K562 (cell line): ENCODE data around the gene RITA1. TPM values are rescaled to one million over a fixed set of nuclear protein-coding genes. Genes with fewer than 3 reads are reported as not detected.

Experiments used
- ATAC-seq: fragments of 200-7000 bp; cut with Tn5 transposase; 3 replicates; pipeline ENCODE4 v1.9.1; 2020; ENCODE audit warnings: moderate library complexity
- BruUV-seq: library from RNA; stranded (reverse); fragments of 400-500 nt; replicated peaks from 2 replicates; lab custom pipeline; 2021; lab: Mats Ljungman, UMichigan
- CTCF ChIA-PET: fragments of 300-600 bp; formaldehyde crosslinking; extraction: SDS; loops from one replicate; lab custom pipeline; 2021; ENCODE audit warnings: low intra/inter-chr PET ratio; lab: Yijun Ruan, JAX
- POLR2A ChIA-PET: fragments of 300-600, 350-650 bp; sonication (Branson Sonifier 250); formaldehyde crosslinking; extraction: SDS; loops from one replicate; lab custom pipeline; 2021; ENCODE audit warnings: antibody characterized with exemption, inconsistent platforms; lab: Yijun Ruan, JAX
- DNase-seq, 4 experiments: peaks; one replicate each; pipeline versions ENCODE4 v3.0.0 to v3.0.0-alpha.2; 2011 to 2018; ENCODE audit warnings: low spot score in 3 of 4, mixed read lengths in 3 of 4; ENCODE audit errors: extremely low read depth in 1 of 4
- FAIRE-seq: peaks from 2 replicates; lab custom pipeline; 2011; peaks lifted over from hg19 to GRCh38; lab: Jason Lieb, UNC
- H2AFZ ChIP-seq: 2 replicates; pipeline ENCODE4 v1.6.0; 2011; ENCODE audit warnings: low read depth, low read length, control low read depth, inconsistent platforms
- H3K27ac ChIP-seq: fragments of 200-600 bp; 3 replicates; pipeline ENCODE4 v1.8.0; 2011; ENCODE audit warnings: low read depth, mild to moderate bottlenecking, control low read depth, inconsistent platforms, low read length, moderate library complexity, mixed read lengths; ENCODE audit errors: extremely low read depth
- H3K27me3 ChIP-seq, 2 experiments: fragments of 300-600 bp in 1 of 2; 2 replicates in 1 of 2; 3 replicates in 1 of 2; pipeline versions ENCODE4 v1.6.0 to v1.8.0; 2011; ENCODE audit warnings: inconsistent platforms in 2 of 2, low read length in 2 of 2, mild to moderate bottlenecking in 1 of 2, mixed read lengths in 1 of 2, moderate library complexity in 1 of 2; ENCODE audit not compliant: control insufficient read depth in 2 of 2, insufficient read depth in 2 of 2
- H3K36me3 ChIP-seq: fragments of 300-600 bp; 3 replicates; pipeline ENCODE4 v1.8.0; 2011; ENCODE audit warnings: mild to moderate bottlenecking, low read length, inconsistent platforms; ENCODE audit not compliant: control insufficient read depth, insufficient read depth
- H3K4me1 ChIP-seq, 2 experiments: fragments of 200-600 bp in 1 of 2; replicated peaks in 1 of 2; 2 replicates in 1 of 2; 3 replicates in 1 of 2; pipeline versions ENCODE4 v1.5.1 to v1.8.0; 2011; ENCODE audit warnings: inconsistent platforms in 2 of 2, low read length in 2 of 2, mild to moderate bottlenecking in 1 of 2, mixed read lengths in 1 of 2, moderate library complexity in 1 of 2; ENCODE audit not compliant: control insufficient read depth in 2 of 2, insufficient read depth in 2 of 2
- H3K4me2 ChIP-seq: 2 replicates; pipeline ENCODE4 v1.6.1; 2011; ENCODE audit warnings: low read length, control low read depth, inconsistent platforms, mixed read lengths; ENCODE audit not compliant: insufficient read depth
- H3K4me3 ChIP-seq: fragments of 200-600 bp; sonication (generic), shearing (Covaris generic); 2 replicates; pipeline ENCODE4 v1.5.1; 2016; ENCODE audit warnings: control low read depth, inconsistent platforms
- H3K79me2 ChIP-seq: fragments of 200-600 bp; 3 replicates; pipeline ENCODE4 v1.8.0; 2011; ENCODE audit warnings: low read length, inconsistent platforms; ENCODE audit not compliant: control insufficient read depth, insufficient read depth
- H3K9ac ChIP-seq, 2 experiments: 2 replicates each; pipeline versions ENCODE4 v1.6.0 to v1.6.1; 2011; ENCODE audit warnings: low read depth in 2 of 2, low read length in 2 of 2, control low read depth in 1 of 2, inconsistent platforms in 1 of 2, mild to moderate bottlenecking in 1 of 2, mixed read lengths in 1 of 2; ENCODE audit not compliant: insufficient read depth in 1 of 2
- H3K9me1 ChIP-seq: one replicate; pipeline ENCODE4 v1.6.0; 2011; ENCODE audit warnings: inconsistent platforms, mild to moderate bottlenecking, low read length, moderate library complexity; ENCODE audit not compliant: control insufficient read depth, insufficient read depth
- H3K9me3 ChIP-seq: replicated peaks from 2 replicates; pipeline ENCODE4 v1.5.1; 2011; ENCODE audit warnings: low read depth, low read length, inconsistent platforms; ENCODE audit not compliant: control insufficient read depth, insufficient read depth
- H4K20me1 ChIP-seq: replicated peaks from 2 replicates; pipeline ENCODE4 v1.6.1; 2011; ENCODE audit warnings: low read length, inconsistent platforms, mixed read lengths; ENCODE audit not compliant: control insufficient read depth, insufficient read depth
- KLF1 ChIP-seq: fragments of 450-650 bp; IDR thresholded peaks from 2 replicates; pipeline ENCODE4 v1.6.1; 2016; ENCODE audit warnings: missing genetic modification characterization, missing compliant biosample characterization
- NR2C2 ChIP-seq, 2 experiments: fragments of 200-800 bp in 1 of 2; sonication (Bioruptor generic) in 1 of 2; sonication (generic) in 1 of 2; formaldehyde crosslinking in 1 of 2; IDR thresholded peaks; 2 replicates each; pipeline versions ENCODE4 v1.6.1 to v1.8.0; 2016 to 2022; ENCODE audit warnings: mild to moderate bottlenecking in 1 of 2, missing compliant biosample characterization in 1 of 2, missing genetic modification characterization in 1 of 2, missing genetic modification reagents in 1 of 2
- RAD21 ChIP-seq, 2 experiments: fragments of 250-450 bp in 1 of 2; fragments of 450-650 bp in 1 of 2; sonication (Bioruptor Pico) in 1 of 2; formaldehyde crosslinking in 1 of 2; IDR thresholded peaks in 1 of 2; conservative IDR thresholded peaks in 1 of 2; 2 replicates each; pipeline versions ENCODE4 v1.4.0 to v1.8.0; 2020 to 2022; ENCODE audit warnings: mild to moderate bottlenecking in 2 of 2, moderate library complexity in 1 of 2
- SMAD2 ChIP-seq: fragments of 150-350 bp; IDR thresholded peaks from 2 replicates; pipeline ENCODE4 v1.6.1; 2014; ENCODE audit warnings: low read depth, mild to moderate bottlenecking, low read length
- ZNF354B ChIP-seq: fragments of 250-450 bp; sonication (Bioruptor Pico); IDR thresholded peaks from 2 replicates; pipeline ENCODE4 v1.4.0; 2020
- WGBS: fragments of 100-300 bp; shearing (Covaris generic); methylation state at CpG from one replicate; pipeline ENCODE4 v1.1.6; 2016; ENCODE audit warnings: low coverage, mixed read lengths; ENCODE audit not compliant: insufficient coverage; ENCODE audit errors: missing lambda C conversion rate; 5-methylcytosine and 5-hydroxymethylcytosine counted together
- in situ Hi-C: fragments of 300-500 bp; cut with MboI; formaldehyde crosslinking; loops from 4 replicates; pipeline ENCODE4 v1.15.0; 2018; ENCODE audit warnings: inconsistent platforms, mixed read lengths
- intact Hi-C: fragments of 100-400 bp; cut with micrococcal nuclease; formaldehyde crosslinking; loops from 2 replicates; pipeline ENCODE4 v1.14.2; 2022
- polyA plus RNA-seq, 8 experiments: library from polyadenylated mRNA; depleted of rRNA in 4 of 8; stranded (reverse) in 5 of 8; unstranded in 3 of 8; fragments of >200 nt; fragmentation: Nextera tagmentation in 2 of 8; fragmentation: Illumina TruSeq in 1 of 8; extraction: Ambion mirVana in 2 of 8; extraction: Trizol in 1 of 8; gene quantifications; 2 replicates each; pipeline versions ENCODE4 v1.2.1 to v1.2.3, GENCODE V29; 2011 to 2014; ENCODE audit warnings: inconsistent platforms in 1 of 8, missing spikeins in 1 of 8
- total RNA-seq, 7 experiments: library from RNA; depleted of rRNA in 6 of 7; stranded (reverse); fragments of >200 nt in 6 of 7; fragmentation: Illumina TruSeq in 2 of 7; extraction: Trizol in 2 of 7; gene quantifications; 2 replicates each; pipeline versions ENCODE4 v1.2.1 to v1.2.3, GENCODE V29; 2011 to 2021; ENCODE audit warnings: low replicate concordance in 1 of 7
- TF ChIP-seq, protein P1 (sequence below): sonication (generic); formaldehyde crosslinking; IDR thresholded peaks from 2 replicates; pipeline ENCODE4 v1.8.0; 2022; ENCODE audit warnings: mild to moderate bottlenecking, missing genetic modification reagents
- TF ChIP-seq, protein P2 (sequence below), 2 experiments: fragments of 450-650 bp; formaldehyde crosslinking in 1 of 2; IDR thresholded peaks; 2 replicates each; pipeline versions ENCODE4 v1.4.0 to v1.6.1; 2014 to 2020; ENCODE audit warnings: mild to moderate bottlenecking in 2 of 2, borderline replicate concordance in 1 of 2, low read depth in 1 of 2

The RITA1 gene
- total and polyA plus RNA-seq, 9 of the 15 experiments (the other 6 are each of a cell fraction or from before 2014, with no cell fraction given), result 2.8 to 40.4 (median 18.0) TPM

DNA sequence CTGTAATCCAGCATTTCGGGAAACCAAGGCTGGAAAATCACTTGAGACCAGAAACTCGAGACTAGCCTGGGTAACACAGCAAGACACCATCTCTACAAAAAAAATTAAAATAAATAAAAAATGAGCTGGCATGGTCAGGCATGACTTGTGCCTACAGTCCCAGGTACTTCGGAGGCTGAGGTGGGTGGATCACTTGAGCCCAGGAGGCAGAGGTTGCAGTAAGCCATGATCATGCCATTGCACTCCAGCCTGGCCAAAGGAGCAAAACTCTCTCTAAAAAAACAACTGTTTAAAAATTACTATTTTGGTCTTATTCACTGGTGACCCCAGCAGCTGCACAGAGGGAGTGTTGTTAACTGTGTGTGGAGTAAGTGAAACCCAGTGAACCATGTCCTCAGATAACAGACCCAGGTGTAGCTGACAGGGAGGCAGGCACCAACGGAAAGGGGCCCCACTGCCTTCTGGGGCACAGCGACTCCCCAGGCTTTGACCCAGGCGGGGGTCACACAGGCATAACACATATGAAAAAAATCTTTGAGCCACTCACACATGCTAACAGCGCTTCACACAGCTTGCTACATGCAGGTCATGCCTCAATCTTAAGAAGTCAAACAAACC lies 12.3 kb upstream of the RITA1 start (continued):
- TF ChIP-seq KLF1 (tag) (no peak), NR2C2 (CRISPR knock-in tag; IDR thresholded peaks at IDR 0.05) (no peak), NR2C2 (tag; IDR thresholded peaks at IDR 0.05) (no peak)
- TF ChIP-seq, protein P1, sequence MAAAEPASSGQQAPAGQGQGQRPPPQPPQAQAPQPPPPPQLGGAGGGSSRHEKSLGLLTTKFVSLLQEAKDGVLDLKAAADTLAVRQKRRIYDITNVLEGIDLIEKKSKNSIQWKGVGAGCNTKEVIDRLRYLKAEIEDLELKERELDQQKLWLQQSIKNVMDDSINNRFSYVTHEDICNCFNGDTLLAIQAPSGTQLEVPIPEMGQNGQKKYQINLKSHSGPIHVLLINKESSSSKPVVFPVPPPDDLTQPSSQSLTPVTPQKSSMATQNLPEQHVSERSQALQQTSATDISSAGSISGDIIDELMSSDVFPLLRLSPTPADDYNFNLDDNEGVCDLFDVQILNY, result no peak

DNA sequence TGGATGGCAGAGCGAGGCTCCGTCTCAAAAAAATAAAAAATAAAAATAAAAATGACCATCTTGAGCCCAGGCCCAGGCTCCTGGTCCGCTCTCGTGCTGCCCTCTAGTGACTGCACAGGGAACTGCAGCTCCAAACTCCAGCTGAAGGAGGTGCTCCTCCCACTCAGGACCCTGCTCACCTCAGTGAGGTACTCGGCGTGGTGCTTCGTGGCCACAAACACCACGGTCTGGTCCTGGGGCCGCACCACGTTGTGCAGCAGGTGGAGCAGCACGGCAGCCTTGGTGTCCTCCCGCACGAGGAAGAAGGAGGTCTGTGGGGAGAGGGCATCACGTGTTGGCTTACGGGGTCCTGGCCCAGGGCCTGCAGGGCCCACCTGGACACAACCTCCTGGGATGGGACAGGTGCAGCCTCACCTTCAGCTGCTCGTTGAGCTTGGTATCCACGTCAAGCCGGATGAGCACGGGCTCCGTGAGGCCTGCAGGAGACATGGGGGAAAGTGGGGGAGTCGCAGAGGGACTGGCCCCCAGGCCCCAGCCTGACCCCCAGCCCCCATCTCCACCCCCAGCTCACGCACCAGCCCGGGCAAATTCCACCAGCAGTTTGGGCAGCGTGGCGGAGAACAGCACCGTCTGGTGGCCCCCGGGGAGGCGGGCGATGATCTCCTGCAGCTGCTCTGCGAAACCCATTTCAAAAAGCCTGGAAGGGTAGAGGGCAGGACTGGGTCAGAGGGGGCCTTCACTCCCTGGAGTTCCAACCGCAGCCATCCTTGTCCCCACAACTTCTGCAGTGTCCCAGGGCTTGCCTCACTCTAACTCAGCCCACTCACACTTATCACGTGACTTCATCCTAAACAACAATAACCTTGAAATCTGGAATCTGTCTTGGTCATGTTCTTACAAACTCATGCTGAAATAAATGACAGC lies 10.8 kb upstream of the RITA1 start:
- H2AFZ ChIP-seq, result no peak overlapping the region
- no peaks in the 10 kb centered on the region for H3K9me3 ChIP-seq
- WGBS, result 43% methylated on average over 30 of the region's 32 CpGs
- ATAC-seq (peak; percentile 97), DNase-seq (peak; percentile 73 to 84 (median 76)), FAIRE-seq (peak; percentile 96)
- H4K20me1 ChIP-seq, result peaks cover 1% of the 10 kb centered on the region
- ChIA-PET CTCF (interaction anchor here (2.1 to 3.8 kb wide), 2 partner anchors 126 to 182 kb away, joined by 8 to 21 read pairs; no protein-coding TSS in a partner anchor), POLR2A (interaction anchor here (0.9 to 1.4 kb wide), 4 partner anchors 9 to 40 kb away, joined by 3 read pairs; no protein-coding TSS in a partner anchor)
- peaks cover 0 to 6% of the 10 kb centered on the region in 2 experiments; a peak in 2 of 5 replicates for H3K4me1 ChIP-seq
- no peak overlapping the region for H3K4me2 ChIP-seq
- H3K27ac ChIP-seq, result no peak overlapping the region
- no peak overlapping the region for H3K4me3 ChIP-seq
- H3K9ac ChIP-seq, result peak overlapping the region in 1 of 2 experiments; percentile 37; a peak in 1 of 4 replicates
- H3K36me3 ChIP-seq, result peaks cover 93% of the 10 kb centered on the region
- peaks cover 2% of the 10 kb centered on the region for H3K9me1 ChIP-seq
- in situ Hi-C loops (loop anchor here (5.0 to 25.0 kb wide), 2 partner anchors 127 to 238 kb away; partner anchors contain the start of genes SDS and SDSL), intact Hi-C loops (loop anchor here (1.0 kb wide), 1 partner anchor 126 kb away; no protein-coding TSS in a partner anchor)
- BruUV-seq, result no TSS peak
- H3K27me3 ChIP-seq, result no peaks in the 10 kb centered on the region
- no peaks in the 10 kb centered on the region; the same call in 2 of the 3 replicates for H3K79me2 ChIP-seq
- TF ChIP-seq, protein P2, sequence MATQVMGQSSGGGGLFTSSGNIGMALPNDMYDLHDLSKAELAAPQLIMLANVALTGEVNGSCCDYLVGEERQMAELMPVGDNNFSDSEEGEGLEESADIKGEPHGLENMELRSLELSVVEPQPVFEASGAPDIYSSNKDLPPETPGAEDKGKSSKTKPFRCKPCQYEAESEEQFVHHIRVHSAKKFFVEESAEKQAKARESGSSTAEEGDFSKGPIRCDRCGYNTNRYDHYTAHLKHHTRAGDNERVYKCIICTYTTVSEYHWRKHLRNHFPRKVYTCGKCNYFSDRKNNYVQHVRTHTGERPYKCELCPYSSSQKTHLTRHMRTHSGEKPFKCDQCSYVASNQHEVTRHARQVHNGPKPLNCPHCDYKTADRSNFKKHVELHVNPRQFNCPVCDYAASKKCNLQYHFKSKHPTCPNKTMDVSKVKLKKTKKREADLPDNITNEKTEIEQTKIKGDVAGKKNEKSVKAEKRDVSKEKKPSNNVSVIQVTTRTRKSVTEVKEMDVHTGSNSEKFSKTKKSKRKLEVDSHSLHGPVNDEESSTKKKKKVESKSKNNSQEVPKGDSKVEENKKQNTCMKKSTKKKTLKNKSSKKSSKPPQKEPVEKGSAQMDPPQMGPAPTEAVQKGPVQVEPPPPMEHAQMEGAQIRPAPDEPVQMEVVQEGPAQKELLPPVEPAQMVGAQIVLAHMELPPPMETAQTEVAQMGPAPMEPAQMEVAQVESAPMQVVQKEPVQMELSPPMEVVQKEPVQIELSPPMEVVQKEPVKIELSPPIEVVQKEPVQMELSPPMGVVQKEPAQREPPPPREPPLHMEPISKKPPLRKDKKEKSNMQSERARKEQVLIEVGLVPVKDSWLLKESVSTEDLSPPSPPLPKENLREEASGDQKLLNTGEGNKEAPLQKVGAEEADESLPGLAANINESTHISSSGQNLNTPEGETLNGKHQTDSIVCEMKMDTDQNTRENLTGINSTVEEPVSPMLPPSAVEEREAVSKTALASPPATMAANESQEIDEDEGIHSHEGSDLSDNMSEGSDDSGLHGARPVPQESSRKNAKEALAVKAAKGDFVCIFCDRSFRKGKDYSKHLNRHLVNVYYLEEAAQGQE (IDR thresholded peaks at IDR 0.05; ENCODE audit: borderline replicate concordance), result peak; percentile 47; the same call in 1 of the 2 replicates
- TF ChIP-seq, protein P2 (CRISPR knock-in tag; IDR thresholded peaks at IDR 0.05; ENCODE audit: low read depth), result no peak
- TF ChIP-seq SMAD2 (no peak), RAD21 (CRISPR knock-in tag; conservative IDR thresholded peaks at IDR 0.05 in 1 of 2, IDR thresholded peaks at IDR 0.05 in 1 of 2) (peak; percentile 51 to 74), ZNF354B (CRISPR knock-in tag) (no peak)
